B cell (primary cell): Measurements from ENCODE around the gene TENT5C. TPM values are rescaled to one million over a fixed set of nuclear protein-coding genes. Genes with fewer than 3 reads are reported as not detected.

Experiments used
- ATAC-seq: fragments of 200-7000 bp; cut with Tn5 transposase; one replicate; pipeline ENCODE4 v1.10.0; 2021; ENCODE audit warnings: low read depth, mild to moderate bottlenecking, moderate number of reproducible peaks, moderate library complexity
- CTCF ChIA-PET: fragments of 350-600 bp; sonication (Branson Sonifier 250); formaldehyde crosslinking; loops from one replicate; lab custom pipeline; 2021; ENCODE audit warnings: antibody characterized with exemption, inconsistent platforms; lab: Charles Lee
- POLR2A ChIA-PET: fragments of 350-600 bp; sonication (Branson Sonifier 250); formaldehyde crosslinking; loops from one replicate; lab custom pipeline; 2021; ENCODE audit warnings: antibody characterized with exemption; lab: Charles Lee
- DNase-seq: peaks from one replicate; pipeline ENCODE4 v3.0.0; 2013
- H2AFZ ChIP-seq: 2 replicates; pipeline ENCODE4 v1.6.1; 2012; ENCODE audit warnings: mild to moderate bottlenecking, low read depth, low read length; ENCODE audit not compliant: insufficient read depth, poor library complexity, severe bottlenecking
- H3K27ac ChIP-seq, 2 donors: 1 replicate in 1 of 2; 2 replicates in 1 of 2; pipeline ENCODE4 v1.5.1; 2012 to 2013; ENCODE audit warnings: low read length in 2 of 2, mild to moderate bottlenecking in 2 of 2, moderate library complexity in 1 of 2
- H3K27me3 ChIP-seq, 4 experiments: fragments of 200-600 bp in 1 of 4; sonication (generic) in 1 of 4; replicated peaks in 1 of 4; 1 replicate in 2 of 4; 2 replicates in 2 of 4; pipeline versions ENCODE4 v1.6.1 to v1.7.0; 2013 to 2016; ENCODE audit warnings: low read length in 3 of 4, mild to moderate bottlenecking in 2 of 4, mixed read lengths in 1 of 4, moderate library complexity in 1 of 4; ENCODE audit not compliant: insufficient read depth in 4 of 4, control insufficient read depth in 3 of 4; ENCODE audit errors: control extremely low read depth in 1 of 4
- H3K36me3 ChIP-seq, 2 experiments: replicated peaks in 1 of 2; 1 replicate in 1 of 2; 2 replicates in 1 of 2; pipeline versions ENCODE4 v1.6.1 to v1.7.1; 2013; ENCODE audit warnings: low read length in 1 of 2; ENCODE audit not compliant: insufficient read depth in 2 of 2, control insufficient read depth in 1 of 2; ENCODE audit errors: control extremely low read depth in 1 of 2, extremely low read depth in 1 of 2
- H3K4me1 ChIP-seq, 2 donors: fragments of 200-600 bp in 1 of 2; sonication (generic) in 1 of 2; 1 replicate in 1 of 2; 2 replicates in 1 of 2; pipeline versions ENCODE4 v1.5.1 to v1.6.1; 2013 to 2017; ENCODE audit warnings: low read length in 2 of 2; ENCODE audit not compliant: control insufficient read depth in 2 of 2, insufficient read depth in 2 of 2
- H3K4me2 ChIP-seq: replicated peaks from 2 replicates; pipeline ENCODE3; 2012; ENCODE audit warnings: mild to moderate bottlenecking, low read depth, low read length; ENCODE audit not compliant: poor library complexity, severe bottlenecking
- H3K4me3 ChIP-seq, 5 experiments: fragments of 200-600 bp in 1 of 5; sonication (generic) in 1 of 5; 1 replicate in 3 of 5; 2 replicates in 2 of 5; pipeline versions ENCODE4 v1.5.1 to v1.7.0; 2011 to 2016; ENCODE audit warnings: low read length in 4 of 5, mild to moderate bottlenecking in 4 of 5, low read depth in 2 of 5, control low read depth in 1 of 5, moderate library complexity in 1 of 5; ENCODE audit not compliant: insufficient read depth in 1 of 5; ENCODE audit errors: control extremely low read depth in 1 of 5, extremely low read depth in 1 of 5
- H3K79me2 ChIP-seq: fragments of 200-600 bp; sonication (generic); one replicate; pipeline ENCODE4 v1.6.0; 2016; ENCODE audit warnings: low read length; ENCODE audit not compliant: control insufficient read depth, insufficient read depth
- H3K9ac ChIP-seq: fragments of 200-600 bp; sonication (generic); 2 replicates; pipeline ENCODE4 v1.6.1; 2017; ENCODE audit warnings: mild to moderate bottlenecking, low read length, moderate library complexity
- H3K9me3 ChIP-seq, 3 donors: one replicate each; pipeline versions ENCODE4 v1.6.1 to v1.7.1; 2013; ENCODE audit warnings: low read length in 2 of 3; ENCODE audit not compliant: control insufficient read depth in 2 of 3, insufficient read depth in 1 of 3; ENCODE audit errors: control extremely low read depth in 1 of 3
- H4K20me1 ChIP-seq: 2 replicates; pipeline ENCODE4 v1.6.0; 2012; ENCODE audit warnings: mild to moderate bottlenecking, low read length; ENCODE audit not compliant: insufficient read depth, control insufficient read depth, poor library complexity, severe bottlenecking
- H3K27ac Mint-ChIP-seq: one replicate; pipeline ENCODE4 v1.8.0; 2021; ENCODE audit warnings: mixed read lengths
- H3K27me3 Mint-ChIP-seq: one replicate; pipeline ENCODE4 v1.8.0; 2021; ENCODE audit warnings: mixed read lengths
- H3K4me1 Mint-ChIP-seq: one replicate; pipeline ENCODE4 v1.8.0; 2021; ENCODE audit warnings: mixed read lengths
- H3K4me3 Mint-ChIP-seq: one replicate; pipeline ENCODE4 v1.8.0; 2021; ENCODE audit warnings: mixed read lengths
- H3K9me3 Mint-ChIP-seq: one replicate; pipeline ENCODE4 v1.8.0; 2022; ENCODE audit warnings: mixed read lengths; ENCODE audit not compliant: insufficient read depth
- EZH2 ChIP-seq: IDR thresholded peaks from 2 replicates; pipeline ENCODE4 v1.6.1; 2012; ENCODE audit warnings: borderline replicate concordance, low read depth, mild to moderate bottlenecking, moderate library complexity, low read length; ENCODE audit not compliant: insufficient read depth, poor library complexity, severe bottlenecking
- WGBS: methylation state at CpG from one replicate; pipeline ENCODE4 v1.1.5; 2013; ENCODE audit warnings: missing lambda C conversion rate; ENCODE audit not compliant: insufficient coverage; 5-methylcytosine and 5-hydroxymethylcytosine counted together
- intact Hi-C: fragments of 100-400 bp; cut with micrococcal nuclease; formaldehyde crosslinking; loops from one replicate; pipeline ENCODE4 v1.10.0; 2022
- polyA plus RNA-seq: library from polyadenylated mRNA; depleted of rRNA; stranded (reverse); fragments of >200 nt; gene quantifications from 2 replicates; pipeline ENCODE4 v1.2.3, GENCODE V29; 2012
- total RNA-seq, 2 donors: library from RNA; stranded (reverse); fragments of 120-200 nt in 1 of 2; gene quantifications; 1 replicate in 1 of 2; 2 replicates in 1 of 2; pipeline versions ENCODE4 v1.2.3 to v1.2.4, GENCODE V29; 2013 to 2022
- TF ChIP-seq, protein P1 (sequence below): fragments of 200-600 bp; IDR thresholded peaks from one replicate; pipeline ENCODE4 v1.8.0; 2022; ENCODE audit warnings: antibody characterized with exemption, mild to moderate bottlenecking

The TENT5C gene
- total and polyA plus RNA-seq, 2 donors (not counting 1 experiment from before 2014, with no cell fraction given) = 65.4 to 112 TPM

GRCh38 chr1:117577191-117577885, 28.5 kb upstream of the TENT5C start:
- CTCF ChIA-PET = no interaction called here
- Histone ChIP-seq H2AFZ (no peak overlapping the region), H3K27ac (no peak overlapping the region), H3K27me3 (no peaks in the 10 kb centered on the region), H3K79me2 (no peaks in the 10 kb centered on the region), H3K4me1 (peaks cover 13 to 15% of the 10 kb centered on the region in 2 donors), H3K4me2 (no peak overlapping the region), H4K20me1 (no peaks in the 10 kb centered on the region), H3K9me3 (no peaks in the 10 kb centered on the region), H3K4me3 (no peak overlapping the region), H3K9ac (no peak overlapping the region), H3K36me3 (no peaks in the 10 kb centered on the region)
- WGBS = 90% methylated on average over 2 of the region's 2 CpGs
- no peak overlapping the region for H3K27ac Mint-ChIP-seq
- POLR2A ChIA-PET = no interaction called here
- H3K9me3 Mint-ChIP-seq = no peaks in the 10 kb centered on the region
- no peaks in the 10 kb centered on the region for H3K27me3 Mint-ChIP-seq
- DNase-seq (no peak), ATAC-seq (no peak)
- intact Hi-C loops = no loop called here
- TF ChIP-seq EZH2 = no peak
- TF ChIP-seq, protein P1, sequence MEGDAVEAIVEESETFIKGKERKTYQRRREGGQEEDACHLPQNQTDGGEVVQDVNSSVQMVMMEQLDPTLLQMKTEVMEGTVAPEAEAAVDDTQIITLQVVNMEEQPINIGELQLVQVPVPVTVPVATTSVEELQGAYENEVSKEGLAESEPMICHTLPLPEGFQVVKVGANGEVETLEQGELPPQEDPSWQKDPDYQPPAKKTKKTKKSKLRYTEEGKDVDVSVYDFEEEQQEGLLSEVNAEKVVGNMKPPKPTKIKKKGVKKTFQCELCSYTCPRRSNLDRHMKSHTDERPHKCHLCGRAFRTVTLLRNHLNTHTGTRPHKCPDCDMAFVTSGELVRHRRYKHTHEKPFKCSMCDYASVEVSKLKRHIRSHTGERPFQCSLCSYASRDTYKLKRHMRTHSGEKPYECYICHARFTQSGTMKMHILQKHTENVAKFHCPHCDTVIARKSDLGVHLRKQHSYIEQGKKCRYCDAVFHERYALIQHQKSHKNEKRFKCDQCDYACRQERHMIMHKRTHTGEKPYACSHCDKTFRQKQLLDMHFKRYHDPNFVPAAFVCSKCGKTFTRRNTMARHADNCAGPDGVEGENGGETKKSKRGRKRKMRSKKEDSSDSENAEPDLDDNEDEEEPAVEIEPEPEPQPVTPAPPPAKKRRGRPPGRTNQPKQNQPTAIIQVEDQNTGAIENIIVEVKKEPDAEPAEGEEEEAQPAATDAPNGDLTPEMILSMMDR = no peak
- no peak overlapping the region for H3K4me3 Mint-ChIP-seq
- H3K4me1 Mint-ChIP-seq = peaks cover 14% of the 10 kb centered on the region

GRCh38 chr1:117578466-117578865, 27.4 kb upstream of the TENT5C start:
- no peak overlapping the region for H3K27ac ChIP-seq
- H3K27ac Mint-ChIP-seq = no peak overlapping the region
- no peaks in the 10 kb centered on the region for H3K9me3 ChIP-seq
- ChIA-PET CTCF (interaction anchor here (1.7 kb wide), 1 partner anchor 175 kb away, joined by 4 read pairs; no protein-coding TSS in a partner anchor), POLR2A (no interaction called here)
- no peak overlapping the region for H3K4me3 ChIP-seq
- H3K4me1 Mint-ChIP-seq = peaks cover 4% of the 10 kb centered on the region
- H3K27me3 Mint-ChIP-seq = no peaks in the 10 kb centered on the region
- H3K9me3 Mint-ChIP-seq = no peaks in the 10 kb centered on the region
- H2AFZ ChIP-seq = no peak overlapping the region
- H3K36me3 ChIP-seq = no peaks in the 10 kb centered on the region
- no peaks in the 10 kb centered on the region for H3K27me3 ChIP-seq
- no peak overlapping the region for H3K4me3 Mint-ChIP-seq
- no peaks in the 10 kb centered on the region for H3K79me2 ChIP-seq
- H3K9ac ChIP-seq = no peak overlapping the region
- DNase-seq (no peak), ATAC-seq (no peak)
- WGBS = 100% methylated on average over 1 of the region's 4 CpGs
- no peak for TF ChIP-seq EZH2
- TF ChIP-seq, protein P1 = no peak
- H3K4me2 ChIP-seq = no peak overlapping the region
- H4K20me1 ChIP-seq = no peaks in the 10 kb centered on the region
- H3K4me1 ChIP-seq = peaks cover 2 to 3% of the 10 kb centered on the region in 2 donors
- intact Hi-C loops = no loop called here
